ENCODE results near the gene C22orf31.

The C22orf31 gene

DNA sequence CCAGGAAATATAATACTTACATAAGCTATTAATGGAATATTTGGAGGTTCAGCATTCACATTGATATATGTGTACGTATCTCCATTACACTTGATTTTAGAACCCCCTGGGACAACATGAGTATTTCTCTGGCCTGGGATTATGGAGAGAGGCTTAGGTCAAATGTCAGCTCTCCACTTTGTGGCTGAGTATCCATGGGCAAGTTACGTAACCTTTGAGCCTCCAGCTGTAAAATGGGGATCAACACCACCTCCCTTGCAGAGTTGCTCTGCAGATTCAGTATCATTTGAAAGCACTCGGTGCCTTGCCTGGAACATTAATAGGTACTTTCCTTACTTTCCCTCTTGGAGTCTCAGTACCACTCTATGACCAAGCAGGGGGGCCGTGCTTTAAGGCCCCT is 33.2 kb downstream of the C22orf31 start:
- TF ChIP-seq, protein P1, sequence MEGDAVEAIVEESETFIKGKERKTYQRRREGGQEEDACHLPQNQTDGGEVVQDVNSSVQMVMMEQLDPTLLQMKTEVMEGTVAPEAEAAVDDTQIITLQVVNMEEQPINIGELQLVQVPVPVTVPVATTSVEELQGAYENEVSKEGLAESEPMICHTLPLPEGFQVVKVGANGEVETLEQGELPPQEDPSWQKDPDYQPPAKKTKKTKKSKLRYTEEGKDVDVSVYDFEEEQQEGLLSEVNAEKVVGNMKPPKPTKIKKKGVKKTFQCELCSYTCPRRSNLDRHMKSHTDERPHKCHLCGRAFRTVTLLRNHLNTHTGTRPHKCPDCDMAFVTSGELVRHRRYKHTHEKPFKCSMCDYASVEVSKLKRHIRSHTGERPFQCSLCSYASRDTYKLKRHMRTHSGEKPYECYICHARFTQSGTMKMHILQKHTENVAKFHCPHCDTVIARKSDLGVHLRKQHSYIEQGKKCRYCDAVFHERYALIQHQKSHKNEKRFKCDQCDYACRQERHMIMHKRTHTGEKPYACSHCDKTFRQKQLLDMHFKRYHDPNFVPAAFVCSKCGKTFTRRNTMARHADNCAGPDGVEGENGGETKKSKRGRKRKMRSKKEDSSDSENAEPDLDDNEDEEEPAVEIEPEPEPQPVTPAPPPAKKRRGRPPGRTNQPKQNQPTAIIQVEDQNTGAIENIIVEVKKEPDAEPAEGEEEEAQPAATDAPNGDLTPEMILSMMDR (IDR thresholded peaks at IDR 0.05) = no peak
- no peak overlapping the region for H3K4me3 ChIP-seq
- no peak overlapping the region for H3K27ac ChIP-seq
- DNase-seq (ENCODE audit: low spot score) = no peak

GRCh38 chr22:29026579-29026978 is 35.1 kb downstream of the C22orf31 start:
- Histone ChIP-seq H3K27ac (no peak overlapping the region), H3K4me3 (no peak overlapping the region)
- TF ChIP-seq, protein P1 (IDR thresholded peaks at IDR 0.05) = no peak
- no peak for DNase-seq (ENCODE audit: low spot score)

DNA sequence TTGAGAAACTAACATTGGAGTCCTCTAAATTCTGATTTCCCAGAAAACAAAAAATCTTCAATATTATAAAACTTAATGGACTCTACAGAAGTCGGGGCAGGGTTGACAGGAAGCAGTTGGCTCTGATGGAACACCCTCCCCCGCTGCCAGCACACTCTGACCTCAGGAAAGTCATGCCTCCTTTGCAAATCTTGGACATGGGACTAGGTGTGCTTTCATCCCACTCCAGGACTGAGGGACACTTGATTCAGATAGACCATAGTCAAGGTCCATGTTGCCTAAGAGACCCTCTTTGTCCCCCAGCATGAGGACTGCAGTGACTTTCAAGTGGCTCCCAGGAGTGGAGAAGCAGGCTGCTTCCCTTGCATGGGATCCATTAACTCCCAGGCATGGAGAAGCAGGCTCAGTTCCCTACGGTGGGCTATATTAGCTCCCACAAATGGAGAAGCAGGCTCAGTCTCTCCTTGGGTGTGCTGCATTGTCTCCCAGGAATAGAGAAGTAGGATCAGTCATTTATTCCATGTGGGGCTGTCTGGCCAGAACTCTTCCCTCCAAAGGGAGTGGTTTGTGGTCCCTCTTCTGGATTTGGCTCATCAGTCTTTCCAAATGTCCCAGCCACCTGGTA is 38.3 kb downstream of the C22orf31 start:
- no peak overlapping the region for H3K27ac ChIP-seq
- DNase-seq (ENCODE audit: low spot score) = no peak
- H3K4me3 ChIP-seq = no peak overlapping the region
- TF ChIP-seq, protein P1 (IDR thresholded peaks at IDR 0.05) = no peak

GRCh38 chr22:29022101-29022817 is 39.4 kb downstream of the C22orf31 start:
- TF ChIP-seq, protein P1 (IDR thresholded peaks at IDR 0.05) = no peak
- no peak for DNase-seq (ENCODE audit: low spot score)
- Histone ChIP-seq H3K4me3 (no peak overlapping the region), H3K27ac (no peak overlapping the region)

DNA sequence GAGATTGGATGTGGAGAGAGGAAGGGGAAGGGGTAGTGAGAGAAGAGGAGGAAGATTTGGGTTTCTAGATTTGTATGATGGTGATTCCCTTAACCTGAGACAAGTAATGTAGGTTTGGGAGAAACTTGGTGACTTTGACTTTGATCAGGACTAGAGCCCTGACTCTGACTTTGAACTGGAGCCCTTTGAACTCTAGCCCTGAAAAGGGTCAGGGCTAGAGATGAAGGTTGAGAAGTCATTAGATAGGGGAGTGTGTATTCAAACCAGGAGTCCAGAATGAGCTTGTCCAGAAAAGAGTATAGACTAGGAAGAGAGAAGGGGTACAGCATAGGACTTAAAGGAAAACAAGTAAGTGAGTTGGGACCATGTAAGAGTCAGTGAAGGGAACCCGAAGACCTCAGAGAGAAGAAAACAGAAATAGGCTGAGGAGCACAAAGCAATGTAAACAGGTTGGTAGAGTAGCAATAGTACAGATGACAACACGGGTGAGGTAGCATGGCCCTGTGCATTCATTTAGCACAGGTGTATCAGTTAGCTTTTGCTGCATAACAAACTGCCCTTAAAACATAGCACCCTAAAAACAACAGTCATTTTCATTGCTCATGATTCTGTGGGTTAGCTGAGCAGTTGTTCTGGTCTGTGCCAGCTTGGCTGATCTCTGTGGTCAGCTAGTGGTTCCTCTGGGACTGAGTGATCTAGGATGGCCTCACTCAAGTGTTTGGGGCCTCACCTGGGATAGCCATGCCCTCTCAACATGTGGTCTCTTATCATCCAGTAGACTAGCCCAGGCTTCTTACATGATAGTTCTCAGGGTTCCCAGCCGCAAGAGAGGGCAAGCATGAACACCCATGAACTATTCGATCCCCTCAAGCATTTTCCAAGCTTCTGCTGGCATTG is 43.1 kb downstream of the C22orf31 start:
- H3K4me3 ChIP-seq = no peak overlapping the region
- TF ChIP-seq, protein P1 (IDR thresholded peaks at IDR 0.05) = no peak
- no peak overlapping the region for H3K27ac ChIP-seq
- DNase-seq (ENCODE audit: low spot score) = no peak

DNA sequence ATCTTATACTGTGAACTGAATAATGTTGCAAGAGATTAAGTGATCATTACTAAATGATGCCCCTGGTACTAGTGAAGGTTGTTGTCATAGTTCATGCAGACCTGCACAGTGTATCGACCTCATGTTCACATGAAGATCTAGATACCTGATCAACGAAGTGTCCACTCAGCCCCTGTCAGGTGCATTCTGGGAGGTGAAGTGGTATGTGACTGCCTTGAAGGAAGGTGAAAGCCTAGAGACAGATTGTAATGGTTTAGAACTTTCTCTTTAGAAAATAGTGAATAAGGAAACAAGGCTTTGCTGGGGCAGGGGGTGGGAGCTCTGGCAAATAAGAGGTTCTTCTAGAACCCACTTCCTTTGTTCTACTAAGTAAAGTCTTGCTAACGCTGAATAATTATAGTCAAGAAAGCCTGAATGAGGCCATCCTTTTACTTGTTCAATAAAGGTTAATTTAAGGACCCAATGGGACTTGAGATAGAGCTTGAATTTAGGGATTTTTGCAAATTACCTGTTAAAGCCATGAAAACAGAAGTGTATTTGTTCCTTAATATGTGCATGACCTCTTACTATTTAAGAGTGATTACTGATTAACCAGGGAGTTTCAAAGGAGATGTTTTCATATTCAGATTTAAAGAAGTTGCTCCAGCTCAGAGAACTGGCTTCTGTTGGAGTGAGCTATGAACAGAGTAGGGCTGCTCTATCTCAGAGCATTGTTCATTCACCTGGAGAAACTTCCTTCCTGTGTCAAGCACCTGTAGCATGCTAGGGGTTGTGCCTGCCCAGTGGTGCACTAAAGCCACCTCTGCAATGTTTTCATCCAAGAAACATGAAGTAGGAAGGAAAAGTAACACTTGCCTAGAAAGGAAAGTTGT is 45.3 kb downstream of the C22orf31 start:
- TF ChIP-seq, protein P1 (IDR thresholded peaks at IDR 0.05) = no peak
- no peak for DNase-seq (ENCODE audit: low spot score)
- H3K27ac ChIP-seq = no peak overlapping the region

More for the DNA sequence above, 45.3 kb downstream of the C22orf31 start:
- H3K4me3 ChIP-seq = no peak overlapping the region

All from coronary artery (tissue), 2 donors.